ENCODE data around the gene OLFML1.

OLFML1 gene

GRCh38 chr11:7512525-7513233 lies 27.4 kb downstream of the OLFML1 start:
- CTCF ChIA-PET, result interaction anchor here (0.5 to 3.5 kb wide), 27 partner anchors 8 to 415 kb away, joined by 3 to 23 read pairs (median 4); no protein-coding TSS in a partner anchor
- H3K4me1 ChIP-seq (ENCODE audit: control insufficient read depth, insufficient read depth, low read length), result no peaks in the 10 kb centered on the region
- POLR2A ChIA-PET, result no interaction called here

DNA sequence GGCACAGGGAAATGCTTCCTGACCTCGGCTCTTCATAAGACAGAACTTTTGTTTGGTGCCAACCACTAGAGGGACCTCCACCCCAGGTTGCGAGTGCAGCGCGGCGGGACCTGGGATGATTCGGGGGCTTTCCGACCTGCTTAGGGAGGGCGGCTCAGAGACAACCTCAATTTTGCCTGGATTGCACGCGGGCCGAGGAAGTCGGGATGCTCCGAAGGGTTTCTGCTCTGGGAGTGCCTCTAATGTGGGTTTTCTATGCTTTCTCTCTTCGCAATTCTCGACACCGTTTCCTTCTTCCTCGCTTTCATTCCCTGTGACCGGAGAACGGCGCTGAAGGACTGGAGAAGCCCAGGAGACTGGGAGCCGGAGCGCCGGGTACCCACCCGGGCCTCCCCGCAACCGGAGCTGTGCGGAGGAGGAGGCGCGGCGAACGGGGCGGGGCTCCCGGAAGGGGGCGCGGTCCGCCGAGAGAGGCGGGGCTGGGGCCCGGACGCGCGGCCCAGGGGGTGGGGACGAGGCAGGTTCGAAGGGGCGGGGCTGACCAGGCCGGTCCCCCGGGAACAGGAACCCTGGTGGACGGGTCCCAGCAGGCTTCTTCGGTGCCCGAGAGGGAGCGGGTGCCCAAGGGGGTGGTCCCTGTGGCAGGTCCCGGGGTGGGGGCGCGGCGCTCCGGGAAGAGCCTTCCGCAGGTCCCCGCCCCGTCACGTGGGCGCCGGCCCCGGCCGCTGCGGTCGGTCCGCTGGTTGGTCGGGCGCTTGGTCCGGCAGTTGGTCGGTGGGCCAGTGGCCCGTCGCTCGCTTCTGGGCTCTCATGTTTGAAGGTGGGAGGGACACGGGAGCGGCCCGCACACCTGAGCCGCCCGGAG lies 28.2 kb downstream of the OLFML1 start, which contains the start of gene PPFIBP2:
TSS of gene PPFIBP2 (plus strand) at position 766 of the 865 bp plus-strand sequence. CDS start 35,477 bp downstream, outside the sequence.
- Histone ChIP-seq H3K27ac (ENCODE audit: extremely low read depth, low read depth, low read length) (no peak within 1 kb of the TSS), H3K9me3 (ENCODE audit: control insufficient read depth, insufficient read depth, low read depth, low read length) (no peaks in the 10 kb centered on the region), H3K36me3 (ENCODE audit: control insufficient read depth in 2 of 2, insufficient read depth in 1 of 2, low read length in 2 of 2) (no peaks in the 10 kb centered on the region), H3K4me1 (ENCODE audit: control insufficient read depth, insufficient read depth, low read length) (no peaks in the 10 kb centered on the region), H3K4me3 (ENCODE audit: low read depth, low read length) (peak within 1 kb of the TSS; percentile 82)
- CTCF ChIA-PET, result interaction anchor here (0.5 to 3.5 kb wide), 26 partner anchors 8 to 714 kb away, joined by 3 to 23 read pairs (median 4); partner anchors contain the start of gene OR6A2
- POLR2A ChIA-PET, result no interaction called here
- peak; percentile 93 for TF ChIP-seq ZNF341 (tag by site-specific recombination; IDR thresholded peaks at IDR 0.05; ENCODE audit: low read depth)
- TF ChIP-seq ZNF335 (tag by site-specific recombination; conservative IDR thresholded peaks at IDR 0.05), result peak; percentile 94
- peak; percentile 66 for TF ChIP-seq GLIS2 (tag by site-specific recombination; IDR thresholded peaks at IDR 0.05)
- peak; percentile 33; the same call in 1 of the 2 replicates for TF ChIP-seq ZNF654 (tag by site-specific recombination; IDR thresholded peaks at IDR 0.05; ENCODE audit: low read depth)
- no peak for TF ChIP-seq ZNF138 (tag by site-specific recombination; IDR thresholded peaks at IDR 0.05; ENCODE audit: borderline replicate concordance)
- peak; percentile 63 for TF ChIP-seq SP2 (tag by site-specific recombination; IDR thresholded peaks at IDR 0.05)
- TF ChIP-seq ZNF391 (tag by site-specific recombination; IDR thresholded peaks at IDR 0.05; ENCODE audit: borderline replicate concordance, low read depth), result no peak
- no peak for TF ChIP-seq ZIC2 (tag by site-specific recombination; IDR thresholded peaks at IDR 0.05)
- TF ChIP-seq ZNF292 (tag by site-specific recombination; IDR thresholded peaks at IDR 0.05; ENCODE audit: borderline replicate concordance, low read depth), result no peak
- peak; percentile 83 for TF ChIP-seq ZNF2 (tag by site-specific recombination; IDR thresholded peaks at IDR 0.05)
- peak; percentile 94 for TF ChIP-seq KLF9 (tag by site-specific recombination; IDR thresholded peaks at IDR 0.05; ENCODE audit: low read depth)
- peak; percentile 54; the same call in 1 of the 2 replicates for TF ChIP-seq KLF16 (tag by site-specific recombination; IDR thresholded peaks at IDR 0.05)
- 0 out of 2 replicates have a peak, but pooled peaks have one; percentile 2 for TF ChIP-seq EGR2 (tag by site-specific recombination; IDR thresholded peaks at IDR 0.05; ENCODE audit: low read depth)
- TF ChIP-seq ZFHX2 (tag by site-specific recombination; conservative IDR thresholded peaks at IDR 0.05), result peak; percentile 27
- TF ChIP-seq ZNF449 (tag by site-specific recombination; IDR thresholded peaks at IDR 0.05), result peak; percentile 59
- TF ChIP-seq, protein P1, sequence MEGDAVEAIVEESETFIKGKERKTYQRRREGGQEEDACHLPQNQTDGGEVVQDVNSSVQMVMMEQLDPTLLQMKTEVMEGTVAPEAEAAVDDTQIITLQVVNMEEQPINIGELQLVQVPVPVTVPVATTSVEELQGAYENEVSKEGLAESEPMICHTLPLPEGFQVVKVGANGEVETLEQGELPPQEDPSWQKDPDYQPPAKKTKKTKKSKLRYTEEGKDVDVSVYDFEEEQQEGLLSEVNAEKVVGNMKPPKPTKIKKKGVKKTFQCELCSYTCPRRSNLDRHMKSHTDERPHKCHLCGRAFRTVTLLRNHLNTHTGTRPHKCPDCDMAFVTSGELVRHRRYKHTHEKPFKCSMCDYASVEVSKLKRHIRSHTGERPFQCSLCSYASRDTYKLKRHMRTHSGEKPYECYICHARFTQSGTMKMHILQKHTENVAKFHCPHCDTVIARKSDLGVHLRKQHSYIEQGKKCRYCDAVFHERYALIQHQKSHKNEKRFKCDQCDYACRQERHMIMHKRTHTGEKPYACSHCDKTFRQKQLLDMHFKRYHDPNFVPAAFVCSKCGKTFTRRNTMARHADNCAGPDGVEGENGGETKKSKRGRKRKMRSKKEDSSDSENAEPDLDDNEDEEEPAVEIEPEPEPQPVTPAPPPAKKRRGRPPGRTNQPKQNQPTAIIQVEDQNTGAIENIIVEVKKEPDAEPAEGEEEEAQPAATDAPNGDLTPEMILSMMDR (tag by site-specific recombination; IDR thresholded peaks at IDR 0.05), result peak; percentile 54
- peak; percentile 7; the same call in 1 of the 2 replicates for TF ChIP-seq ZBTB20 (tag by site-specific recombination; IDR thresholded peaks at IDR 0.05)
- TF ChIP-seq SP3 (tag by site-specific recombination; IDR thresholded peaks at IDR 0.05), result peak; percentile 78
- 0 out of 2 replicates have a peak, but pooled peaks have one; percentile 5 for TF ChIP-seq KLF1 (tag by site-specific recombination; IDR thresholded peaks at IDR 0.05)
- TF ChIP-seq, protein P2, sequence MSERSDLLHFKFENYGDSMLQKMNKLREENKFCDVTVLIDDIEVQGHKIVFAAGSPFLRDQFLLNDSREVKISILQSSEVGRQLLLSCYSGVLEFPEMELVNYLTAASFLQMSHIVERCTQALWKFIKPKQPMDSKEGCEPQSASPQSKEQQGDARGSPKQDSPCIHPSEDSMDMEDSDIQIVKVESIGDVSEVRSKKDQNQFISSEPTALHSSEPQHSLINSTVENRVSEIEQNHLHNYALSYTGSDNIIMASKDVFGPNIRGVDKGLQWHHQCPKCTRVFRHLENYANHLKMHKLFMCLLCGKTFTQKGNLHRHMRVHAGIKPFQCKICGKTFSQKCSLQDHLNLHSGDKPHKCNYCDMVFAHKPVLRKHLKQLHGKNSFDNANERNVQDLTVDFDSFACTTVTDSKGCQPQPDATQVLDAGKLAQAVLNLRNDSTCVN (tag by site-specific recombination; optimal IDR thresholded peaks at IDR 0.05), result peak; percentile 56

More at GRCh38 chr11:7512525-7513233, 27.4 kb downstream of the OLFML1 start:
- no peak overlapping the region for H3K27ac ChIP-seq (ENCODE audit: extremely low read depth, low read depth, low read length)
- TF ChIP-seq ZNF391 (tag by site-specific recombination; IDR thresholded peaks at IDR 0.05; ENCODE audit: borderline replicate concordance, low read depth), result no peak
- TF ChIP-seq REPIN1 (tag by site-specific recombination; IDR thresholded peaks at IDR 0.05; ENCODE audit: low read depth), result no peak
- no peak for TF ChIP-seq ZNF239 (tag by site-specific recombination; IDR thresholded peaks at IDR 0.05)
- no peaks in the 10 kb centered on the region for H3K36me3 ChIP-seq (ENCODE audit: control insufficient read depth in 2 of 2, insufficient read depth in 1 of 2, low read length in 2 of 2)
- H3K4me3 ChIP-seq (ENCODE audit: low read depth, low read length), result peak overlapping the region; percentile 82; the same call in 1 of the 2 replicates
- H3K9me3 ChIP-seq (ENCODE audit: control insufficient read depth, insufficient read depth, low read depth, low read length), result no peaks in the 10 kb centered on the region

Data from HEK293 (cell line).